RWPE1 (cell line): Measurements from ENCODE around the gene NRARP.

Source experiments
- CTCF ChIA-PET: fragments of 350-600 bp; sonication (Branson Sonifier 250); formaldehyde crosslinking; extraction: SDS; loops from one replicate; lab custom pipeline; 2021; lab: Yijun Ruan, JAX
- POLR2A ChIA-PET: fragments of 400-600 bp; formaldehyde crosslinking; extraction: SDS; loops from one replicate; lab custom pipeline; 2020; ENCODE audit warnings: antibody characterized with exemption; ENCODE audit not compliant: low non-redundant PET; lab: Yijun Ruan, JAX
- DNase-seq: peaks from one replicate; pipeline ENCODE4 v3.0.0; 2012; ENCODE audit warnings: low spot score
- H3K27ac ChIP-seq: fragments of 450-650 bp; 2 replicates; pipeline ENCODE4 v1.5.1; 2017
- CTCF ChIP-seq: fragments of 450-650 bp; conservative IDR thresholded peaks from 2 replicates; pipeline ENCODE4 v1.5.1; 2017; ENCODE audit warnings: low read depth, mild to moderate bottlenecking

NRARP gene

GRCh38 chr9:137254624-137255447 lies 47.2 kb downstream of the NRARP start, which contains the start of gene NELFB:
Gene NELFB, plus strand, starts transcription at chr9:137255327.
- ChIA-PET POLR2A (interaction anchor here (0.5 to 2.5 kb wide), 8 partner anchors 10 to 66 kb away, joined by 3 to 9 read pairs (median 5); partner anchors contain the start of genes NRARP, TOR4A and TUBB4B), CTCF (interaction anchor here (0.6 to 2.3 kb wide), 5 partner anchors 12 to 226 kb away, joined by 3 to 15 read pairs (median 4); no protein-coding TSS in a partner anchor)
- DNase-seq, result peak; percentile 100
- TF ChIP-seq CTCF, result no peak
- H3K27ac ChIP-seq, result peak within 1 kb of the TSS; percentile 84

- ChIA-PET CTCF (interaction anchor here (0.6 to 2.3 kb wide), 6 partner anchors 11 to 141 kb away, joined by 3 to 15 read pairs (median 4); no protein-coding TSS in a partner anchor), POLR2A (interaction anchor here (0.7 to 2.5 kb wide), 7 partner anchors 10 to 65 kb away, joined by 3 to 9 read pairs (median 3); partner anchors contain the start of genes NRARP, TOR4A and TUBB4B)
- H3K27ac ChIP-seq, result peak overlapping the region; percentile 84
- TF ChIP-seq CTCF, result no peak
- no peak for DNase-seq
These were observed 48.1 kb downstream of the NRARP start for GRCh38 chr9:137253717-137254623.

- no peak for TF ChIP-seq CTCF
- no peak for DNase-seq
- peak overlapping the region; percentile 84 for H3K27ac ChIP-seq
- ChIA-PET POLR2A (interaction anchor here (0.6 to 2.5 kb wide), 5 partner anchors 9 to 21 kb away, joined by 3 to 9 read pairs (median 7); partner anchors contain the start of gene TUBB4B), CTCF (interaction anchor here (0.5 to 2.3 kb wide), 4 partner anchors 10 to 261 kb away, joined by 4 to 15 read pairs (median 7); partner anchors contain the start of gene PAXX)
These were observed 49.2 kb downstream of the NRARP start for GRCh38 chr9:137252555-137253506.

- TF ChIP-seq CTCF, result no peak
- peak overlapping the region; percentile 12 for H3K27ac ChIP-seq
- no peak for DNase-seq
- ChIA-PET CTCF (interaction anchor here (0.5 to 0.6 kb wide), 2 partner anchors 43 to 45 kb away, joined by 4 to 11 read pairs; no protein-coding TSS in a partner anchor), POLR2A (interaction anchor here (0.6 to 1.0 kb wide), 2 partner anchors 7 to 22 kb away, joined by 3 to 7 read pairs; no protein-coding TSS in a partner anchor)
These were observed 50.4 kb downstream of the NRARP start for GRCh38 chr9:137251490-137252268.

GRCh38 chr9:137251194-137251461 lies 50.9 kb downstream of the NRARP start, which contains the start of gene STPG3:
Gene STPG3, plus strand, starts transcription at chr9:137251286. Its CDS starts 1 bp downstream, at chr9:137251287.
- ChIA-PET POLR2A (no interaction called here), CTCF (no interaction called here)
- no peak for TF ChIP-seq CTCF
- no peak for DNase-seq
- H3K27ac ChIP-seq, result peak within 1 kb of the TSS; percentile 12
